HEK293T (cell line): ENCODE data around the gene CAVIN4.

Source experiments
- CTCF ChIA-PET: fragments of 350-600 bp; formaldehyde crosslinking; extraction: SDS; loops from one replicate; lab custom pipeline; 2021; ENCODE audit warnings: antibody characterized with exemption, inconsistent platforms; lab: Yijun Ruan, JAX
- POLR2A ChIA-PET: fragments of 350-600 bp; formaldehyde crosslinking; extraction: SDS; loops from one replicate; lab custom pipeline; 2020; ENCODE audit warnings: antibody characterized with exemption, inconsistent platforms; lab: Yijun Ruan, JAX
- DNase-seq: peaks from one replicate; pipeline ENCODE4 v3.0.0; 2012; ENCODE audit warnings: mixed read lengths; ENCODE audit errors: extremely low spot score
- ARNT ChIP-seq: fragments of 450-650 bp; IDR thresholded peaks from 2 replicates; pipeline ENCODE4 v1.6.1; 2017; ENCODE audit warnings: mild to moderate bottlenecking
- BHLHE40 ChIP-seq: fragments of 450-650 bp; IDR thresholded peaks from 2 replicates; pipeline ENCODE4 v1.6.1; 2016; ENCODE audit warnings: mild to moderate bottlenecking, moderate library complexity, borderline replicate concordance
- CTBP1 ChIP-seq: fragments of 450-650 bp; IDR thresholded peaks from 2 replicates; pipeline ENCODE4 v1.6.1; 2016; ENCODE audit warnings: borderline replicate concordance
- ELF4 ChIP-seq: fragments of 450-650 bp; IDR thresholded peaks from 2 replicates; pipeline ENCODE4 v1.6.1; 2017; ENCODE audit warnings: antibody characterized with exemption
- FOXA1 ChIP-seq: fragments of 450-650 bp; IDR thresholded peaks from 2 replicates; pipeline ENCODE4 v1.6.1; 2016; ENCODE audit warnings: mild to moderate bottlenecking
- FOXK2 ChIP-seq: fragments of 450-650 bp; IDR thresholded peaks from 2 replicates; pipeline ENCODE4 v1.6.1; 2016; ENCODE audit warnings: mild to moderate bottlenecking
- FOXM1 ChIP-seq: fragments of 450-650 bp; IDR thresholded peaks from 2 replicates; pipeline ENCODE4 v1.6.1; 2017; ENCODE audit warnings: mild to moderate bottlenecking, borderline replicate concordance
- HDGF ChIP-seq: fragments of 450-650 bp; IDR thresholded peaks from 2 replicates; pipeline ENCODE4 v1.6.1; 2017; ENCODE audit warnings: antibody characterized with exemption, borderline replicate concordance
- L3MBTL2 ChIP-seq: fragments of 450-650 bp; conservative IDR thresholded peaks from 2 replicates; pipeline ENCODE4 v1.6.1; 2016; ENCODE audit warnings: mild to moderate bottlenecking
- LEF1 ChIP-seq: fragments of 450-650 bp; IDR thresholded peaks from 2 replicates; pipeline ENCODE4 v1.6.1; 2017; ENCODE audit warnings: mild to moderate bottlenecking, borderline replicate concordance
- NFRKB ChIP-seq: fragments of 450-650 bp; IDR thresholded peaks from 2 replicates; pipeline ENCODE4 v1.6.1; 2016; ENCODE audit warnings: mild to moderate bottlenecking, moderate library complexity
- SP1 ChIP-seq: fragments of 450-650 bp; IDR thresholded peaks from 2 replicates; pipeline ENCODE4 v1.6.1; 2017
- SUZ12 ChIP-seq: fragments of 450-650 bp; IDR thresholded peaks from 2 replicates; pipeline ENCODE4 v1.6.1; 2016; ENCODE audit warnings: mild to moderate bottlenecking
- TARDBP ChIP-seq: fragments of 450-650 bp; IDR thresholded peaks from 2 replicates; pipeline ENCODE4 v1.6.1; 2016
- ZNF384 ChIP-seq: fragments of 450-650 bp; IDR thresholded peaks from 2 replicates; pipeline ENCODE4 v1.6.1; 2016
- TF ChIP-seq, protein P1 (sequence below): fragments of 450-650 bp; IDR thresholded peaks from 2 replicates; pipeline ENCODE4 v1.6.1; 2016

The CAVIN4 gene, protein sequence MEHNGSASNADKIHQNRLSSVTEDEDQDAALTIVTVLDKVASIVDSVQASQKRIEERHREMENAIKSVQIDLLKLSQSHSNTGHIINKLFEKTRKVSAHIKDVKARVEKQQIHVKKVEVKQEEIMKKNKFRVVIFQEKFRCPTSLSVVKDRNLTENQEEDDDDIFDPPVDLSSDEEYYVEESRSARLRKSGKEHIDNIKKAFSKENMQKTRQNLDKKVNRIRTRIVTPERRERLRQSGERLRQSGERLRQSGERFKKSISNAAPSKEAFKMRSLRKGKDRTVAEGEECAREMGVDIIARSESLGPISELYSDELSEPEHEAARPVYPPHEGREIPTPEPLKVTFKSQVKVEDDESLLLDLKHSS

DNA sequence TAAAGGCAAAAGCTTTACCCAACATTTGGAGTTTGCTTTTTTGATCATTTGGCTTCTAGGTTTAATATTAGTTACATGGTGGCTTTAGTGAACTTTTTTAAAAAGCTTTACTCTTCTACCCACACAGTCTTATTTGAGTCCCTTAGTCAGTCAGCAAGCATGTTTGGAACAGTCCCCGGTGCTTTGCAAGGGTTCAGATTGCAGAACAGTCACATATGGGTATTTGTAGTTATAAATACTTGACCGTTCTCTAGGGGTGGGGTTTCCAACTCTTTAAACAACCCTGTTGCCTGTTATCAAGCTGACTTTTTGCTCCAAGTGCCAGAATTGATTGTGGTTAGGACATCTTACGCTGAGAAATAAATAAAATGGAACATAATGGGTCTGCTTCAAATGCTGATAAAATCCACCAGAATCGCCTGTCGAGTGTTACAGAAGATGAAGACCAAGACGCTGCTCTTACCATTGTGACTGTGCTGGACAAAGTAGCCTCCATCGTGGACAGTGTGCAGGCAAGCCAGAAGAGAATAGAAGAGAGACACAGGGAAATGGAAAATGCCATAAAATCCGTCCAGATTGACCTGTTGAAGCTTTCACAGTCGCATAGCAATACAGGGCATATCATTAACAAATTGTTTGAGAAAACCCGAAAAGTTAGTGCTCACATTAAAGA is at the start of gene CAVIN4:
Gene CAVIN4 (plus strand): TSS at position 304 of the 673 bp plus-strand sequence. CDS start 65 bp downstream, at position 369.
- ChIA-PET POLR2A (no interaction called here), CTCF (no interaction called here)
- TF ChIP-seq CTBP1 (no peak), FOXK2 (no peak), FOXM1 (no peak), SP1 (no peak)
- no peak for DNase-seq

DNA sequence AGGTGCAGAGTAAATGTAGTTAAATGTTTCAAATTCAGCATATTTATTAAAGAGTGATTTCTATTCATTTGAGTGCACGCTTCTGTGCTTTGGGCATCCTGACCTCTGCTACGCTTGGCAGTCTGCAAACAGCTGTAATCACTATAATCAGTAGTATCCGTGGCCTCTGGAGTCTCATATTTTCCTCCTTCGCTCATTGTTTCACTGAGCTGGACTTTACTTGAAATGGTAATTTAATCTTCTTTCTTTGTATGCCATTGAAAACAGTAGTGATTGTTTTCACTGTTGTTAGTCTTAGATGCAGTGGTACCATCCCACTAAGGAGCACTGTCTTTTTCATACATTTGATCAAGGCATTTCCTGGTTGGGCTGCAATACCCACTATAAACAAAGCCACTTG is 43.5 kb upstream of the CAVIN4 start:
- ChIA-PET POLR2A (no interaction called here), CTCF (no interaction called here)
- no peak for DNase-seq
- no peak for TF ChIP-seq L3MBTL2

DNA sequence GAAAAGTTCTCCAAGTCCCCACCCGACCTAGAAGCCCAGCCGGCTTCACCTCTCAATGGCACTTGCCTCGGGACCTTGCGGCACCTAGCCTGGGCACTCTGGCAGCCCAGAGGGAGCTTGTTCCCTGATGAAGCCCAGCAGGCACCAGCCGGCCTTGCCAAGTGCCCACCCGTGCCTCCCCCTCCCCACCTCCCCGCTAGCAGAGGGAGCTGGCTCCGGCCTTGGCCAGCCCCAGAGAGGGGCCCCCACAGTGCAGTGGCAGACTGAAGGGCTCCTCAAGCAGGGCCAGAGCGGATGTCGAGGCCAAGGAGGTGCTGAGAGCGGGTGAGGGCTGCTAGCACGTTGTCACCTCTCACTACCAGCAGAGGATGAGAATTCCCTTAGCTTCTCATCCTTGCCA is 37.6 kb upstream of the CAVIN4 start:
- TF ChIP-seq LEF1 (no peak), ARNT (no peak), SUZ12 (no peak), HDGF (no peak), TARDBP (no peak), L3MBTL2 (no peak), ELF4 (no peak), FOXA1 (no peak), BHLHE40 (no peak), FOXM1 (no peak)
- TF ChIP-seq, protein P1, sequence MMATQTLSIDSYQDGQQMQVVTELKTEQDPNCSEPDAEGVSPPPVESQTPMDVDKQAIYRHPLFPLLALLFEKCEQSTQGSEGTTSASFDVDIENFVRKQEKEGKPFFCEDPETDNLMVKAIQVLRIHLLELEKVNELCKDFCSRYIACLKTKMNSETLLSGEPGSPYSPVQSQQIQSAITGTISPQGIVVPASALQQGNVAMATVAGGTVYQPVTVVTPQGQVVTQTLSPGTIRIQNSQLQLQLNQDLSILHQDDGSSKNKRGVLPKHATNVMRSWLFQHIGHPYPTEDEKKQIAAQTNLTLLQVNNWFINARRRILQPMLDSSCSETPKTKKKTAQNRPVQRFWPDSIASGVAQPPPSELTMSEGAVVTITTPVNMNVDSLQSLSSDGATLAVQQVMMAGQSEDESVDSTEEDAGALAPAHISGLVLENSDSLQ: no peak
- ChIA-PET POLR2A (no interaction called here), CTCF (no interaction called here)
- no peak for DNase-seq

DNA sequence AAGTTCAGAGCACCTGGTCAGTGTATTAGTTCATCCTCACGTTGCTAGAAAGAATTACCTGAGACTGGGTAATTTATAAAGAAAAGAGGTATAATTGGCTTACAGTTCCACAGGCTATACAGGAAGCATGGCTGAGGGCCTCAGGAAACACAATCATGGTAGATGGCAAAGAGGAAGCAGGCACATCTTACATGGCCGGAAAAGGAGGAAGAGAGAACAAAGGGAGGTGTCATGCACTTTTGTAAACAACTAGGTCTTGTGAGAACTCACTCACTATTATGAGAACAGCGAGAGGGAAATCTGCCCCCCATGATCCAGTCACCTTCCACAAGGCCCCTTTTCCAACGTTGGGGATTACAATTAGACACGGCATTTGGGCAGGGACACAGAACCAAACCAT is 28.8 kb upstream of the CAVIN4 start:
- CTCF ChIA-PET: no interaction called here
- TF ChIP-seq LEF1: no peak
- TF ChIP-seq, protein P1: no peak
- TF ChIP-seq SUZ12: no peak
- POLR2A ChIA-PET: no interaction called here
- no peak for DNase-seq

DNA sequence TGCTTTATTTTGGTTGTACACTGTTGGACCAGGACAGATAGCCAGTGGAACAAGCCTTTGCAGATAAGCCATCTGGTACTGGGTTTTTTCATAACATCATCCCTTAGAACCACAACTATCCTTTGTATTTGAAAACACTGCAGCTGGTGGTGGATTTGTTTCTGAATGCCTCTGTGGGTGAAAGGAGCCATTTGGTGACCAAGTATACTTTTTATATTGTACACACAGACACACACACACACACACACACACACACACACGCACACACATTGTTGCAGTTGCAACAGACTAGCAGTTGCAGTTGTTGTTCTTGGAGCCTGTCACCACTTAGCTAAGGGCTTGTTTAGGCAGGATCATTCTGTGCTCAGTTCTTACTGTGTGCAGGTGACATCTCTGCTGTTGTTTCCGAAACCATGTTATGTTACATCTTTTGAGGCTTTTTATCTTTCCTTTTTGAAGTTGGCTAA is 22.9 kb upstream of the CAVIN4 start:
- POLR2A ChIA-PET: no interaction called here
- no peak for TF ChIP-seq HDGF
- TF ChIP-seq SUZ12: no peak
- CTCF ChIA-PET: no interaction called here
- no peak for DNase-seq

DNA sequence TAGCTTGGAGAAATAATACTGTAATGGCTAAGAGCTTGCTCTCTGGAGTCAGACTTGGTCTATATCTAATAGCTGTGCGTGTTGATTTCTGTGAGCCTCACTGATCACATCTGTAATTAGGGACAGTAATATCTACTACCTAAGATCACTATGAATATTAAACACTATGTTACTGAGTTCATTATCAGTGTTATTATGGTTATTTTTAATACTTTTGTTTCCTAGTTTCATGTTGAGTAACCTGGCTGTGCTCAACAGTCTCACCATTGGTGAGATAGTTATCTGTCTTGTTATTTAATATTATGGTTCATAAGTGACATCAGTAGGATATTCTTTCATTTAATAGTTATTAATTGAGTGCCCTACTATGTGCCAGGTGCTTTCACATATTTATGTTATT is 22.4 kb upstream of the CAVIN4 start:
- no peak for DNase-seq
- TF ChIP-seq CTBP1 (no peak), ZNF384 (no peak), LEF1 (no peak), BHLHE40 (no peak), L3MBTL2 (no peak), FOXA1 (no peak), NFRKB (no peak), ELF4 (no peak)
- ChIA-PET POLR2A (no interaction called here), CTCF (no interaction called here)

DNA sequence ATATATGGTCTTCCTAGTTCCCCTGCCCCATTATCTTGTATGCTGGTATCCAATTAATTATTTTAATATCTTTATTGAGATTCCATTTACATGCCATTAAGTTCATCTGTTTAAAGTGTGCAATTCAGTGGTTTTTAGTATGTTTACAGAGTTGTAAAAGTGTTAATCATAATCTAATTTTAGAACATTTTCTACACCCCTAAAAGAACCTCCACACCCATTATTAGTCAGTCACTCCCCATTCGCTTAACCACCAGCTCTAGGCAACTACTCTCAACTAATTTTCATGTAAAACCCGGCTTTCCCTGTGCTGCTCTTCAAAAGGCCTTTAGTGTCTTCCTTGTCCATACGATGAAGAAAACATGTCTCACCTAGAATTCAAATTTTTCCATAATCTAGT is 20.8 kb upstream of the CAVIN4 start:
- ChIA-PET CTCF (no interaction called here), POLR2A (no interaction called here)
- no peak for DNase-seq
- TF ChIP-seq NFRKB (no peak), LEF1 (no peak), ARNT (no peak), CTBP1 (no peak), SP1 (no peak), ELF4 (no peak), BHLHE40 (no peak), FOXM1 (no peak), ZNF384 (no peak), FOXA1 (no peak), L3MBTL2 (no peak)
- TF ChIP-seq, protein P1: no peak
